GM18907 (cell line): Measurements from ENCODE around the gene ACE.

Experiments used
- ATAC-seq: cut with Tn5 transposase; IDR thresholded peaks from one replicate; pipeline ENCODE4 v1.9.1; 2021; ENCODE audit warnings: mild to moderate bottlenecking, moderate library complexity; ENCODE audit not compliant: unreplicated experiment

Gene ACE

GRCh38 chr17:63490329-63490728 is 13.5 kb downstream of the ACE start:
- no peak for ATAC-seq

GRCh38 chr17:63490858-63491400 is 14.1 kb downstream of the ACE start:
- no peak for ATAC-seq

GRCh38 chr17:63491413-63491812 is 14.6 kb downstream of the ACE start:
- no peak for ATAC-seq

- no peak for ATAC-seq
These were observed 15.2 kb downstream of the ACE start for GRCh38 chr17:63491977-63492618.

GRCh38 chr17:63492940-63493339 is 16.1 kb downstream of the ACE start:
- no peak for ATAC-seq

GRCh38 chr17:63493411-63493810 is 16.6 kb downstream of the ACE start:
- no peak for ATAC-seq

GRCh38 chr17:63494300-63494928 is 17.6 kb downstream of the ACE start:
- no peak for ATAC-seq

- no peak for ATAC-seq
These were observed 18.6 kb downstream of the ACE start for GRCh38 chr17:63495491-63495890.

GRCh38 chr17:63496177-63496576 is 19.3 kb downstream of the ACE start:
- ATAC-seq: no peak

- ATAC-seq: no peak
These were observed 20.0 kb downstream of the ACE start for GRCh38 chr17:63496663-63497400.

GRCh38 chr17:63497708-63498483 is 21.0 kb downstream of the ACE start:
- ATAC-seq: no peak

- no peak for ATAC-seq
These were observed 21.9 kb downstream of the ACE start for GRCh38 chr17:63498626-63499195.

- no peak for ATAC-seq
These were observed 23.9 kb downstream of the ACE start for GRCh38 chr17:63500543-63501390.

GRCh38 chr17:63503341-63503705 is 26.5 kb downstream of the ACE start:
- no peak for ATAC-seq

GRCh38 chr17:63504261-63504660 is 27.4 kb downstream of the ACE start:
- no peak for ATAC-seq

GRCh38 chr17:63505341-63505740 is 28.5 kb downstream of the ACE start:
- no peak for ATAC-seq

GRCh38 chr17:63506627-63507026 is 29.8 kb downstream of the ACE start:
- no peak for ATAC-seq

- no peak for ATAC-seq
These were observed 34.5 kb downstream of the ACE start for GRCh38 chr17:63511331-63511730.

GRCh38 chr17:63512388-63512787 is 35.5 kb downstream of the ACE start:
- no peak for ATAC-seq
